Tibial nerve (tissue), 4 donors: ENCODE data around the gene CIBAR2.

Experiments used
- CTCF ChIP-seq, 5 experiments: fragments of 200-600 bp in 3 of 5; fragments of 450-650 bp in 2 of 5; sonication (generic) in 3 of 5; IDR thresholded peaks; one replicate each; pipeline ENCODE4 v1.5.1; 2016 to 2019; ENCODE audit warnings: antibody characterized with exemption in 5 of 5, mild to moderate bottlenecking in 3 of 5, moderate library complexity in 2 of 5
- EP300 ChIP-seq, 2 donors: sonication (generic); formaldehyde crosslinking; IDR thresholded peaks; one replicate each; pipeline ENCODE4 v1.6.1; 2017; ENCODE audit warnings: antibody characterized with exemption in 2 of 2, mild to moderate bottlenecking in 1 of 2
- POLR2A ChIP-seq, 2 donors: fragments of 450-650 bp; IDR thresholded peaks; one replicate each; pipeline ENCODE4 v1.6.1; 2017; ENCODE audit warnings: antibody characterized with exemption in 2 of 2, mild to moderate bottlenecking in 2 of 2, moderate library complexity in 2 of 2

GRCh38 chr16:85110105-85110504, 2.2 kb downstream of the CIBAR2 start:
- TF ChIP-seq POLR2A (IDR thresholded peaks at IDR 0.05) (no peak), CTCF (IDR thresholded peaks at IDR 0.05) (no peak), EP300 (IDR thresholded peaks at IDR 0.05) (no peak)
